Right lobe of liver (tissue), 4 donors: ENCODE data around the gene CYREN.

Source experiments
- POLR2A ChIP-seq: fragments of 450-650 bp; IDR thresholded peaks from one replicate; pipeline ENCODE4 v1.6.1; 2017; ENCODE audit warnings: antibody characterized with exemption, mild to moderate bottlenecking
- TF ChIP-seq, protein P1 (sequence below), 4 donors: fragments of 200-600 bp in 3 of 4; fragments of 450-650 bp in 1 of 4; IDR thresholded peaks; one replicate each; pipeline versions ENCODE4 v1.5.1 to v1.8.0; 2016 to 2022; ENCODE audit warnings: antibody characterized with exemption in 4 of 4, mild to moderate bottlenecking in 2 of 4
- donor health status: DM: no; HTN: no; CAD: no.
- donor health status: DM: no; HTN: no; CAD: no.
- donor health status: DM: no; HTN: yes; CAD: no.

DNA sequence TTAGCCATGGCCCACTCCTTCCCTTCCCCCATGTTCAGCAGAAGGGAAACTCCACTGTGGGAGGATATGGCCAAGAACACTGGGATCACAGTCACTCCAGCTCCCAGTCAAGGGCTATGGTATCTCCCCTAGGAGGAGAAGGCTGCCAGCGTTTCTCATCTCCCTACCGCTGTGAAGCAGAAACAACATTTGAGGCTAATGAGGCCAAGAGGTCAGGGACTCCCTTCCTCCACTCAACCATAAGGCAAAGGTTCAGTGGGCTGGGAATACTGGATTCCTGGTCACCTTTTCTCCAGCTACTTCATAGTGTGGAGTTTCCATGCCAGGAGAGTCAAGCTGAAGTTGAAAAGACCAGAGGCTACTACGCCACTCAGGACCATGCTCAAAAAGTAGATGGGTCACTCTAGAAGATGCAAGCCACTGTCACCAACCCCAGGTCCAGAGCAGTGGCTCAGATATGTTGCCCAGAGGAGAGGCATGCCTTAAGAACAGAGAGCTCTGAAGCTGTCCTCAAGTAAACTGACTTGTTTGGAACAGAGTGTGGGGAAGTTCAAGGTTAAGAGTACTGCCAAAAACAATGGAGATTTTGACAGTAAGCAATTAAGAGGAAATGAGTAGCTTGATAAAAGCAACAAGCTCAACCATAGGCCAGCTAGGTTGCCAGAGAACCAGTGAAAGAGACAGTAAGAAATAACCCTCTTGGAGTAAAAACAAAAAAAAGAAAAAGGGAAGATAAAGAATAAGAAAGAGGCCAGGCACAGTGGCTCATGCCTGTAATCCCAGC, 26.4 kb downstream of the CYREN start:
- TF ChIP-seq, protein P1, sequence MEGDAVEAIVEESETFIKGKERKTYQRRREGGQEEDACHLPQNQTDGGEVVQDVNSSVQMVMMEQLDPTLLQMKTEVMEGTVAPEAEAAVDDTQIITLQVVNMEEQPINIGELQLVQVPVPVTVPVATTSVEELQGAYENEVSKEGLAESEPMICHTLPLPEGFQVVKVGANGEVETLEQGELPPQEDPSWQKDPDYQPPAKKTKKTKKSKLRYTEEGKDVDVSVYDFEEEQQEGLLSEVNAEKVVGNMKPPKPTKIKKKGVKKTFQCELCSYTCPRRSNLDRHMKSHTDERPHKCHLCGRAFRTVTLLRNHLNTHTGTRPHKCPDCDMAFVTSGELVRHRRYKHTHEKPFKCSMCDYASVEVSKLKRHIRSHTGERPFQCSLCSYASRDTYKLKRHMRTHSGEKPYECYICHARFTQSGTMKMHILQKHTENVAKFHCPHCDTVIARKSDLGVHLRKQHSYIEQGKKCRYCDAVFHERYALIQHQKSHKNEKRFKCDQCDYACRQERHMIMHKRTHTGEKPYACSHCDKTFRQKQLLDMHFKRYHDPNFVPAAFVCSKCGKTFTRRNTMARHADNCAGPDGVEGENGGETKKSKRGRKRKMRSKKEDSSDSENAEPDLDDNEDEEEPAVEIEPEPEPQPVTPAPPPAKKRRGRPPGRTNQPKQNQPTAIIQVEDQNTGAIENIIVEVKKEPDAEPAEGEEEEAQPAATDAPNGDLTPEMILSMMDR (IDR thresholded peaks at IDR 0.05), result no peak
- no peak for TF ChIP-seq POLR2A
